Central memory CD8-positive, alpha-beta T cell (primary cell): ENCODE data around the gene VWA8.
"Not testable (repeated sequence)": the region's sequence is repeated elsewhere in the genome, so short reads cannot be mapped to it uniquely, and the experiment has no call there.

Experiments used
- ATAC-seq: fragments of 150-1000 bp; cut with Tn5 transposase; replicated peaks from 2 replicates; pipeline ENCODE4 v1.10.0; 2022; ENCODE audit warnings: mild to moderate bottlenecking, moderate FRiP score, moderate number of reproducible peaks; ENCODE audit not compliant: poor library complexity, severe bottlenecking; ENCODE audit errors: extremely low read depth
- DNase-seq, 2 donors: peaks; one replicate each; pipeline ENCODE4 v3.0.0; 2021; ENCODE audit warnings: low spot score in 2 of 2
- H3K27ac Mint-ChIP-seq: one replicate; pipeline ENCODE4 v1.8.0; 2022; ENCODE audit warnings: low read depth, mild to moderate bottlenecking, moderate library complexity, mixed read lengths
- H3K27me3 Mint-ChIP-seq: one replicate; pipeline ENCODE4 v1.8.0; 2022; ENCODE audit warnings: mixed read lengths
- H3K36me3 Mint-ChIP-seq: one replicate; pipeline ENCODE4 v1.8.0; 2022; ENCODE audit warnings: mild to moderate bottlenecking, moderate library complexity, mixed read lengths; ENCODE audit not compliant: insufficient read depth
- H3K4me1 Mint-ChIP-seq: one replicate; pipeline ENCODE4 v1.8.0; 2022; ENCODE audit warnings: mixed read lengths
- H3K4me3 Mint-ChIP-seq: one replicate; pipeline ENCODE4 v1.8.0; 2022; ENCODE audit warnings: mild to moderate bottlenecking, moderate library complexity, mixed read lengths
- H3K9me3 Mint-ChIP-seq: one replicate; pipeline ENCODE4 v1.8.0; 2022; ENCODE audit warnings: mixed read lengths

The VWA8 gene

DNA sequence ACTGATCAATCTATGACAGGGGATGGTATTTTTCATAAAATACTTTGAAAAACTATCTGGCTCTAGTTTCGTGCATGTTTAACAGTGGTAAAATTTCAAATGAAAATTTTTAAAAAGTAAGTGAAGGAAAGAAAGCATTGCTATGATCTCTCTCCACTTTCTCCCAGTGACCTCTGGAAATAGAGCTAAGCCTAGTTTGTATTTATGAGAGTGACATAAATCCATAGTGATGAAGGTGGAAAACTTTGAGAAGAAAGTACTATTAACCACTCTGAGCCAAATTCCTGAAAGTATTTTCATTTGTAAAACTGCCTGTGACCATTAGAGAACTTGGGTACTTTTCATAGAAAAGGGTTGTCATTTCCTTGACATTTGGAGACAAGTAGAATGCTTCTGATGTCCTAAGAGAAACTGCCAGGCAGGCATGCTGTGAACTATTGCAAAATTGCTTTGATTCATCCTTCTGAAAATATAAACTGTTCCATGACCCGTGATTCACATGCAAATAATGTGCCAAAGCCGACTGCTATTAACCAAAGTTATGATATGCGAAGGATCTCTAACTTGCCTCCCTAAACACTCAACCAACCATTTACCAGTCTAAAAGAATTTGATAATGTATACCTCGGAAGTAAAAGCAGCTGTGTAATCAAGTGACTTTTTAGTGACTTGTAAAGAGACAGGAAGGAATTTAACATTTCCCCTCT is 133.2 kb downstream of the VWA8 start:
- Mint-ChIP-seq H3K27me3 (no peaks in the 10 kb centered on the region), H3K4me3 (no peak overlapping the region), H3K9me3 (no peaks in the 10 kb centered on the region), H3K4me1 (peaks cover 12% of the 10 kb centered on the region), H3K36me3 (peaks cover 21% of the 10 kb centered on the region), H3K27ac (no peak overlapping the region)
- no peak for DNase-seq
- no peak for ATAC-seq

- H3K9me3 Mint-ChIP-seq, result no peaks in the 10 kb centered on the region
- ATAC-seq (no peak), DNase-seq (no peak)
- no peaks in the 10 kb centered on the region for H3K27me3 Mint-ChIP-seq
- H3K27ac Mint-ChIP-seq, result no peak overlapping the region
- peaks cover 10% of the 10 kb centered on the region for H3K36me3 Mint-ChIP-seq
- H3K4me3 Mint-ChIP-seq, result no peak overlapping the region
- peaks cover 12% of the 10 kb centered on the region for H3K4me1 Mint-ChIP-seq
These were observed 135.2 kb downstream of the VWA8 start for GRCh38 chr13:41825691-41826090.

- H3K36me3 Mint-ChIP-seq, result peaks cover 7% of the 10 kb centered on the region
- ATAC-seq (no peak), DNase-seq (no peak)
- H3K4me3 Mint-ChIP-seq, result no peak overlapping the region
- H3K27ac Mint-ChIP-seq, result no peak overlapping the region
- peaks cover 12% of the 10 kb centered on the region for H3K4me1 Mint-ChIP-seq
- no peaks in the 10 kb centered on the region for H3K9me3 Mint-ChIP-seq
- no peaks in the 10 kb centered on the region for H3K27me3 Mint-ChIP-seq
These were observed 137.4 kb downstream of the VWA8 start for GRCh38 chr13:41823476-41823875.

DNA sequence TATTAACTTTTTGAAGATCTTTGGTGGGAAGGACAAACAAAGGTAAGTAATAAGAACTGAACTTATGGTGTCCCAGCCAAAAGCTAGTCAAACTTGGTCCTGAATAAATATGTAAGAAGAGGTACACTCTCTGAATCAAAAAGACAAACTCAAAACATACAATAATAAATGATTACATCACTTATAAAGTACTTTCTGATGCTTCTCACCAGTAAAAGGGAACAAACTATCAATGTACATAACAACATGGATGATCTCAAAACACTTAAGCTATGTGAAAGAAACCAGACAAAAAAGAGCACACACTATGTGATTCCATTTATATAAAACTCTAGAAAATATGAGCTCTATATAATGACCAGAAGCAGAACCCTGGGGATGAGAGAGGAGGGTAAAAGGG is 138.3 kb downstream of the VWA8 start:
- Mint-ChIP-seq H3K27me3 (no peaks in the 10 kb centered on the region), H3K4me1 (peaks cover 8% of the 10 kb centered on the region), H3K27ac (peak overlapping the region; percentile 33), H3K4me3 (no peak overlapping the region), H3K9me3 (no peaks in the 10 kb centered on the region), H3K36me3 (peaks cover 7% of the 10 kb centered on the region)
- ATAC-seq (no peak), DNase-seq (no peak)

- peaks cover 9% of the 10 kb centered on the region for H3K4me1 Mint-ChIP-seq
- ATAC-seq (no peak), DNase-seq (no peak)
- no peaks in the 10 kb centered on the region for H3K27me3 Mint-ChIP-seq
- H3K9me3 Mint-ChIP-seq, result no peaks in the 10 kb centered on the region
- peaks cover 11% of the 10 kb centered on the region for H3K36me3 Mint-ChIP-seq
- no peak overlapping the region for H3K4me3 Mint-ChIP-seq
- H3K27ac Mint-ChIP-seq, result no peak overlapping the region
These were observed 139.7 kb downstream of the VWA8 start for GRCh38 chr13:41821238-41821594.

DNA sequence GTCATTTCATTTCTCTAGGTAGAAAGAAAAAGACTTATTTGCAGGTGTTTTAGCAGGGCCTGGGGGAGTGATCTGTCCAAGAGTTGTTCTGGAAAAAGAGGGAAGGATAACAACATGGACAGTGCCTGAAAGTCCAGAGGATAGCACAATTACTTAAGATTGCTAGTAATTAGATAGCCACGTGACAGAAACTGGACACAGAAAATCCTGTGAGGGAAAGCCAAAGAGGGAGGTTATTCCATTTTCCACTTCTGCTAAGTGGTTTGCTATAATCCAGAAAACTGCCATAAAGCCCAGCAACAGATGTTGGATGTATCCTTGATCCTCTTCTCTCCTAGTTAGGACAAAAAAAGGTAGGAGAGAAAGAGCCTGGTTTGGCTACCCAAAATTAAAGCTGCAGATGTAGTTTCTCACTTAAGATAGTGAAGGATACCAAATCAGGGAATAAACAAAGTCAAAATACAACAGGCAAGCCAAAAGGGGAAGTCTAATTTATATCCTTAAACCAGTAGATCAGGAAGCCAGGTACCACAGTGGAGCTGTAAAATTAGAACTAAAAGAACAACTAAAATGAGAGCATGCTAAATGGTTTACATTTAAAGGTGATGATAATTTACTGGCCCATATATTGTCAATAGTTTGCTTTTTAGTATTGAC is 140.2 kb downstream of the VWA8 start:
- no peaks in the 10 kb centered on the region for H3K27me3 Mint-ChIP-seq
- ATAC-seq (no peak), DNase-seq (no peak)
- peaks cover 15% of the 10 kb centered on the region for H3K4me1 Mint-ChIP-seq
- peaks cover 2% of the 10 kb centered on the region for H3K9me3 Mint-ChIP-seq
- no peak overlapping the region for H3K4me3 Mint-ChIP-seq
- H3K36me3 Mint-ChIP-seq, result peaks cover 14% of the 10 kb centered on the region
- H3K27ac Mint-ChIP-seq, result peak overlapping the region; percentile 33

- no peak for DNase-seq
- H3K9me3 Mint-ChIP-seq, result peaks cover 12% of the 10 kb centered on the region
- peaks cover 40% of the 10 kb centered on the region for H3K4me1 Mint-ChIP-seq
- no peak overlapping the region for H3K4me3 Mint-ChIP-seq
- peaks cover 20% of the 10 kb centered on the region for H3K36me3 Mint-ChIP-seq
- no peak for ATAC-seq
- peak overlapping the region; percentile 82 for H3K27ac Mint-ChIP-seq
- H3K27me3 Mint-ChIP-seq, result no peaks in the 10 kb centered on the region
These were observed 144.9 kb downstream of the VWA8 start for GRCh38 chr13:41816057-41816456.

DNA sequence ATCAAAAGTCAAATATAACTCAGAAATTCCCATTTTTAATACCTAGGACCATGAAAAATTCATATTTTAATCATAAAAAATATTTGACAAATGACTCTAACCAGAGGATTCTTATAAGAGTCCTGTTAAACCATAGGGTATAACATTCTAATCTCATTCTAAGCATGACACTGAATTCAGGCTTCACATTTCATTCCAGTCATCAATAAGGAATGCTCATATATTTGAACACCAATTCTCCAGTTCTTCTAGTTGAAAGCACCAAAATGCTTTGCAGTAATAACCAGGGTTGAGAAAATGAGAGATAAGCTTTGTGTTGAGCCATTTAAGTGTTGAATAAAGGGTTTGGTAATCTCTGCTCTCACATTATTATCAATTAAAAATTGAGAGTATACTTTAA is 147.5 kb downstream of the VWA8 start:
- no peak for ATAC-seq
- peaks cover 58% of the 10 kb centered on the region for H3K4me1 Mint-ChIP-seq
- no peak overlapping the region for H3K4me3 Mint-ChIP-seq
- peaks cover 12% of the 10 kb centered on the region for H3K9me3 Mint-ChIP-seq
- peaks cover 19% of the 10 kb centered on the region for H3K36me3 Mint-ChIP-seq
- no peaks in the 10 kb centered on the region for H3K27me3 Mint-ChIP-seq
- H3K27ac Mint-ChIP-seq, result peak overlapping the region; percentile 82
- no peak for DNase-seq

DNA sequence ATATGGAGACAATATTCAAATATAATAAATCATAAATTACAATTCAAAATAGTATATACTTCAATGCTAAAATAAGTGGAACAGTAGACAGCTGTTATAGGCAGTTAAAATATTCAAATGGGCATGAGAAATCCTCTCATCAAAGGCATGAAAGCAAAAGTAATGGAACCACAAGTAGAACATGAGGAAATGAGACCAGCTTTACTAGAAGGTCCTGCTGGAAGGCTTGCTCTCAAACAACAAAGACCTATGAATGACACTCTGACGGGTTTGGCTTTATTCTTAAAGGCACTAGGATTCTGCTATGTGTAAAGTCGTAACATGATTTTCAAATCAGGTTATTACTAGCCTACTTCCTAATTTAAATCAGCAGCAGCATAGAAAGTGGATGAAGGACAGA is 148.1 kb downstream of the VWA8 start:
- H3K4me1 Mint-ChIP-seq, result peaks cover 64% of the 10 kb centered on the region
- ATAC-seq, result no peak
- H3K27ac Mint-ChIP-seq, result peak overlapping the region; percentile 82
- H3K36me3 Mint-ChIP-seq, result peaks cover 19% of the 10 kb centered on the region
- H3K27me3 Mint-ChIP-seq, result no peaks in the 10 kb centered on the region
- H3K9me3 Mint-ChIP-seq, result peaks cover 12% of the 10 kb centered on the region
- H3K4me3 Mint-ChIP-seq, result no peak overlapping the region
- no peak for DNase-seq

DNA sequence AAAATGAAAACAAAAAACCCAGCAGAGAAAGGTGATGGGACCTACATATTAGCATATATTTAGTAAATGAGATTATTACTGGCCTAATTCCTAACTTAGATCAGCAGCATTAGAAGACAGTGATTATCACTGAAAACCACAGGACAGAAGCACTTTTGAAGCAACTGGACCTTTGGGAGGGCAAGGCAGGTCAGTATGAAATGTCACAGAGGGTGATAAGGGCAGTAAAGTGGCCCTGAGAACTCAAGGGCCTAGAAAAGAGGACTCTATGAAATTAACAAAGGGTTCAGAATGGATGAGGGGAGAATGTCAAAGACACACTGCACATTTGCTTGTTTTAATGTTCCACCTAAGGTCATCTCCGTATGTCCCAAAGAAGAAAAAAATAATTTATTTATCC is 148.7 kb downstream of the VWA8 start:
- H3K27ac Mint-ChIP-seq, result peak overlapping the region; percentile 82
- H3K4me1 Mint-ChIP-seq, result peaks cover 65% of the 10 kb centered on the region

DNA sequence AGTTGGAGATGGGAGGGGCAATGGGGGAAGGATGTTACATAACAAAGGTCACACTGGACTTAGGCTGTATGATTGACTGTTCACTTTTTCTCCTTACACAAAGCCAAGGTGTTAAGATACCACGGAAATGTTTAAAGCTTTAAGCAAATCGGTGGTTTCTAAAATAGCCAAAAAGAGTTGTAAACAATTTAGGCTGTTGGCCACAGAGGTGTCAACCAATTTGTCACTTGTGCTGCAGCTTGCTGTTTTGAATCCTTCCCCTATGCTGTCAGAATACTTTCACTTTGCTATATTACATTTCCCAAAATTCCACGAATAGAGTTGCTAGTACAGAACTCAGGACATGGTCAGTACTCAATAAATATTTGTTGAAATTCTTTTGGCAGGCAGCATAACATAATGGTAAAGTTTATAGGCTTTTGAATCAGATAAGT is 149.3 kb downstream of the VWA8 start:
- ATAC-seq, result peak; percentile 93
- H3K9me3 Mint-ChIP-seq, result peaks cover 12% of the 10 kb centered on the region
- H3K4me1 Mint-ChIP-seq, result peaks cover 71% of the 10 kb centered on the region
- H3K27me3 Mint-ChIP-seq, result no peaks in the 10 kb centered on the region
- H3K27ac Mint-ChIP-seq, result peak overlapping the region; percentile 82
- peak overlapping the region; percentile 52 for H3K4me3 Mint-ChIP-seq
- H3K36me3 Mint-ChIP-seq, result peaks cover 20% of the 10 kb centered on the region
- DNase-seq, result peak in 1 of 2 donors; percentile 40

More for the DNA sequence above, 148.7 kb downstream of the VWA8 start:
- Mint-ChIP-seq H3K4me3 (peak overlapping the region; percentile 52), H3K36me3 (peaks cover 20% of the 10 kb centered on the region), H3K27me3 (no peaks in the 10 kb centered on the region), H3K9me3 (peaks cover 12% of the 10 kb centered on the region)
- DNase-seq (no peak), ATAC-seq (no peak)

- Mint-ChIP-seq H3K36me3 (peaks cover 16% of the 10 kb centered on the region), H3K27me3 (no peaks in the 10 kb centered on the region), H3K9me3 (peaks cover 2% of the 10 kb centered on the region), H3K4me3 (peak overlapping the region; percentile 17), H3K27ac (peak overlapping the region; percentile 84), H3K4me1 (peaks cover 59% of the 10 kb centered on the region)
- ATAC-seq (no peak), DNase-seq (no peak)
These were observed 150.9 kb downstream of the VWA8 start for GRCh38 chr13:41809962-41810361.

- not testable (repeated sequence) for H3K27me3 Mint-ChIP-seq, H3K27ac Mint-ChIP-seq, ATAC-seq, DNase-seq, H3K4me3 Mint-ChIP-seq
- H3K9me3 Mint-ChIP-seq, result peaks cover 10% of the 10 kb centered on the region
- H3K36me3 Mint-ChIP-seq, result peaks cover 15% of the 10 kb centered on the region
- peaks cover 17% of the 10 kb centered on the region for H3K4me1 Mint-ChIP-seq
These were observed 157.5 kb downstream of the VWA8 start for GRCh38 chr13:41803445-41803735.
